Activated B cell treated with CpG ODN at 0.5 μM for 24 hours (primary cell): ENCODE data around the gene SFT2D3. TPM values are rescaled to one million over a fixed set of nuclear protein-coding genes. Genes with fewer than 3 reads are reported as not detected.

Experiments used
- ATAC-seq: fragments of 200-7000 bp; cut with Tn5 transposase; one replicate; pipeline ENCODE4 v1.10.0; 2021; ENCODE audit warnings: low read depth, mild to moderate bottlenecking, moderate library complexity
- CTCF ChIA-PET: fragments of 350-600 bp; sonication (Branson Sonifier 250); formaldehyde crosslinking; loops from one replicate; lab custom pipeline; 2021; ENCODE audit warnings: antibody characterized with exemption; lab: Charles Lee
- POLR2A ChIA-PET: fragments of 350-600 bp; sonication (Branson Sonifier 250); formaldehyde crosslinking; loops from one replicate; lab custom pipeline; 2021; ENCODE audit warnings: antibody characterized with exemption; lab: Charles Lee
- DNase-seq: peaks from one replicate; pipeline ENCODE4 v3.0.0; 2022
- H3K27ac Mint-ChIP-seq: one replicate; pipeline ENCODE4 v1.8.0; 2020; ENCODE audit warnings: mixed read lengths
- H3K27me3 Mint-ChIP-seq: one replicate; pipeline ENCODE4 v1.8.0; 2021; ENCODE audit warnings: mixed read lengths
- H3K36me3 Mint-ChIP-seq: one replicate; pipeline ENCODE4 v1.8.0; 2021; ENCODE audit warnings: low read depth, mixed read lengths
- H3K4me1 Mint-ChIP-seq: one replicate; pipeline ENCODE4 v1.8.0; 2021; ENCODE audit warnings: mixed read lengths
- H3K4me3 Mint-ChIP-seq: one replicate; pipeline ENCODE4 v1.8.0; 2020; ENCODE audit warnings: mild to moderate bottlenecking, mixed read lengths
- H3K9me3 Mint-ChIP-seq: one replicate; pipeline ENCODE4 v1.8.0; 2020; ENCODE audit warnings: mixed read lengths
- CTCF ChIP-seq: fragments of 200-600 bp; IDR thresholded peaks from one replicate; pipeline ENCODE4 v1.8.0; 2022; ENCODE audit warnings: antibody characterized with exemption, mild to moderate bottlenecking
- intact Hi-C: fragments of 100-400 bp; cut with micrococcal nuclease; formaldehyde crosslinking; loops from one replicate; pipeline ENCODE4 v1.15.1; 2024
- total RNA-seq: library from RNA; stranded (reverse); gene quantifications from 2 replicates; pipeline ENCODE4 v1.2.3, GENCODE V29; 2022

SFT2D3 gene
- total RNA-seq, result 9.6 and 10.1 TPM in 2 replicates

GRCh38 chr2:127701193-127701650, at the start of gene SFT2D3:
SFT2D3 (plus strand) TSS chr2:127701497; CDS start chr2:127701529, 32 bp downstream.
- POLR2A ChIA-PET, result interaction anchor here (0.8 to 2.8 kb wide), 17 partner anchors 17 to 390 kb away, joined by 3 to 26 read pairs (median 11); partner anchors contain the start of genes IWS1, UGGT1 and WDR33

DNA sequence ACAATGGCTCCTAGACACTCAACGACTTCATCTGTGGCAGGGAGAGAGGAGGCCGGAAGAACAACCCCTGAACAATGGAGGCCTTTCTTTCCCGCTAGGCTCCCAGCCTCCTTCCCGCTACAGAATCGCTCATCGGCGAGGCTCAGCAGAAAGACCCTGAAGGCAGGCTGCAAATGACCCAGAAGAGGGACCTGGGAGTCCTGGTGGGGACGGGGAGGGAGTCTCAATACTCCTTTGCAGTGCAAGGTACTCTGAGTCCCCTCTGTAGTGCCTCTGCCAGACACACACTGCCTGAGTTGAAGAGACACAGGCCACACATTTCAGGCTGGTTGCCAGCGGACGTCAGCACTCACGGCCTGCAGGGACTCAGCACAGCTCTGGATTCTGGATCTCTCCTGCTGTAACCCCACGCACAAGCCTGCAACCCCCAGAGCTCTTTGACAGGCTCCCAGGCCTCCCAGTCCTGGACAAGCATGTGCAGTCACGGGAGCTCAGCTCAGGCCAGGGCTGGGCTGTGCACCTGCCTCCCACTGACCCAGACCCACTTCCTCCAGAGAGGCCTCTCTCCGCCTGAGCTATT, 49.2 kb upstream of the SFT2D3 start:
- no peak overlapping the region for H3K4me3 Mint-ChIP-seq
- peaks cover 57% of the 10 kb centered on the region for H3K4me1 Mint-ChIP-seq
- ChIA-PET CTCF (interaction anchor here (0.9 to 11.3 kb wide), 4 partner anchors 12 to 161 kb away, joined by 3 to 289 read pairs (median 3); no protein-coding TSS in a partner anchor), POLR2A (interaction anchor here (0.6 to 1.2 kb wide), 3 partner anchors 50 to 84 kb away, joined by 3 to 4 read pairs (median 3); partner anchors contain the start of gene SFT2D3)
- no peaks in the 10 kb centered on the region for H3K27me3 Mint-ChIP-seq
- H3K9me3 Mint-ChIP-seq, result no peaks in the 10 kb centered on the region
- no peak for TF ChIP-seq CTCF
- ATAC-seq (peak; percentile 44), DNase-seq (no peak)
- intact Hi-C loops, result no loop called here
- H3K36me3 Mint-ChIP-seq, result no peaks in the 10 kb centered on the region
- no peak overlapping the region for H3K27ac Mint-ChIP-seq

More at GRCh38 chr2:127701193-127701650, at the start of gene SFT2D3:
- ATAC-seq (peak; percentile 74), DNase-seq (peak; percentile 85)
- Mint-ChIP-seq H3K36me3 (peaks cover 38% of the 10 kb centered on the region), H3K27me3 (no peaks in the 10 kb centered on the region), H3K4me3 (peak within 1 kb of the TSS; percentile 93), H3K4me1 (peaks cover 40% of the 10 kb centered on the region), H3K27ac (peak within 1 kb of the TSS; percentile 99), H3K9me3 (no peaks in the 10 kb centered on the region)
- intact Hi-C loops, result loop anchor here (1.0 to 5.0 kb wide), 9 partner anchors 48 to 620 kb away; partner anchors contain the start of genes IWS1, MAP3K2, POLR2D and SAP130
- no peak for TF ChIP-seq CTCF
- CTCF ChIA-PET, result interaction anchor here (2.0 kb wide), 1 partner anchor 110 kb away, joined by 14 read pairs; no protein-coding TSS in a partner anchor

DNA sequence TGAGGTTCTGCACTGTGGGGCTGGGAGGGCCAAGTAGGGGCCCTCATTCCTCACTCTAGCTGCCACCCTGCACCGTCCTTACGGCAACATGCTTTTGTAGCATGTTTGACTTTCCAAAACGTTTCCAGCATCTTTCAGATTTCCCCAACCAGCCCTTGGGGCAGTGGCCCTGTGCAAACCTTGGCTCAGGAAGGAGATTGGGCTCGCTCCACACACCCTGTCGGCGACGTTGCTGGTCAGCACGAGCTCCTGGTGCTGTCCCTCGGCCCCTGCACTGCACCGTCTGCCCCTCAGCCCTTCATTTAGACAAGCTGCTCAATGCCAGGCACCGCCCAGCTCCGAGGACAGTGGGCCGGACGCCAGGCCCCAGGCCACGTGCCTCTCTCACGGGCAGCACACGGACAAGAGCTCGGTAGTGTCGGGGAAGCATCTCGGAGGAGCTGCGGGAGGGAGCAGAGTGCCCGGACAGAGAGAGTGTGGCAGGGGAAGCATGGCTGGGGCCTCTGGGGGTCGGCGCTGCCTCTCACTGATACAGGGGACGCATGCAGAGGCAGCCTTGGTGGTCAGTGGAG, 48.4 kb upstream of the SFT2D3 start:
- TF ChIP-seq CTCF, result no peak
- ChIA-PET CTCF (interaction anchor here (0.9 to 11.3 kb wide), 4 partner anchors 13 to 160 kb away, joined by 3 to 289 read pairs (median 3); no protein-coding TSS in a partner anchor), POLR2A (interaction anchor here (0.5 to 1.2 kb wide), 4 partner anchors 49 to 156 kb away, joined by 3 to 5 read pairs (median 4); partner anchors contain the start of gene SFT2D3)
- Mint-ChIP-seq H3K9me3 (no peaks in the 10 kb centered on the region), H3K4me3 (no peak overlapping the region), H3K27me3 (no peaks in the 10 kb centered on the region), H3K4me1 (peaks cover 51% of the 10 kb centered on the region), H3K27ac (no peak overlapping the region), H3K36me3 (no peaks in the 10 kb centered on the region)
- intact Hi-C loops, result no loop called here
- ATAC-seq (no peak), DNase-seq (no peak)

- H3K27ac Mint-ChIP-seq, result no peak overlapping the region
- H3K27me3 Mint-ChIP-seq, result no peaks in the 10 kb centered on the region
- no peak for TF ChIP-seq CTCF
- intact Hi-C loops, result no loop called here
- H3K9me3 Mint-ChIP-seq, result no peaks in the 10 kb centered on the region
- CTCF ChIA-PET, result interaction anchor here (1.0 to 11.3 kb wide), 2 partner anchors 9 to 61 kb away, joined by 3 to 289 read pairs; no protein-coding TSS in a partner anchor
- DNase-seq, result no peak
- H3K4me1 Mint-ChIP-seq, result peaks cover 44% of the 10 kb centered on the region
- no peaks in the 10 kb centered on the region for H3K36me3 Mint-ChIP-seq
- ATAC-seq, result no peak
- POLR2A ChIA-PET, result interaction anchor here (0.5 kb wide), 1 partner anchor 156 kb away, joined by 5 read pairs; no protein-coding TSS in a partner anchor
- no peak overlapping the region for H3K4me3 Mint-ChIP-seq
Measured at GRCh38 chr2:127653421-127654083, 47.7 kb upstream of the SFT2D3 start.
